GM19240 (cell line): ENCODE results near the gene MAN1C1.

Experiments used
- DNase-seq: peaks from one replicate; pipeline ENCODE4 v3.0.0; 2011; ENCODE audit warnings: low spot score; ENCODE audit not compliant: insufficient read length

The MAN1C1 gene

GRCh38 chr1:25798666-25799351 is 182.2 kb downstream of the MAN1C1 start:
- DNase-seq: no peak

GRCh38 chr1:25799352-25799934 is 182.9 kb downstream of the MAN1C1 start:
- DNase-seq: no peak

- no peak for DNase-seq
These were observed 183.5 kb downstream of the MAN1C1 start, which contains the start of gene SELENON for GRCh38 chr1:25799935-25800702. SELENON (plus strand) TSS chr1:25800193; CDS start chr1:25800231, 38 bp downstream.

GRCh38 chr1:25800703-25801377 is 184.2 kb downstream of the MAN1C1 start:
- no peak for DNase-seq

- peak; percentile 68 for DNase-seq
These were observed 186.3 kb downstream of the MAN1C1 start for GRCh38 chr1:25802915-25803314.

GRCh38 chr1:25803368-25803767 is 186.8 kb downstream of the MAN1C1 start:
- DNase-seq: no peak

GRCh38 chr1:25804244-25804963 is 187.8 kb downstream of the MAN1C1 start:
- DNase-seq: peak; percentile 74

- no peak for DNase-seq
These were observed 188.6 kb downstream of the MAN1C1 start for GRCh38 chr1:25804964-25805862.

- DNase-seq: no peak
These were observed 189.3 kb downstream of the MAN1C1 start for GRCh38 chr1:25805863-25806225.

- no peak for DNase-seq
These were observed 189.8 kb downstream of the MAN1C1 start for GRCh38 chr1:25806418-25806817.

- no peak for DNase-seq
These were observed 191.1 kb downstream of the MAN1C1 start for GRCh38 chr1:25807480-25808390.

GRCh38 chr1:25808481-25809244 is 192.1 kb downstream of the MAN1C1 start:
- no peak for DNase-seq

GRCh38 chr1:25809283-25809926 is 192.8 kb downstream of the MAN1C1 start:
- DNase-seq: no peak

- no peak for DNase-seq
These were observed 193.3 kb downstream of the MAN1C1 start for GRCh38 chr1:25809929-25810328.

GRCh38 chr1:25810341-25811299 is 194.0 kb downstream of the MAN1C1 start:
- peak; percentile 74 for DNase-seq

- DNase-seq: no peak
These were observed 194.9 kb downstream of the MAN1C1 start for GRCh38 chr1:25811384-25812082.
